ENCODE data around the gene WNT9A. TPM values are rescaled to one million over a fixed set of nuclear protein-coding genes. Genes with fewer than 3 reads are reported as not detected.

The WNT9A gene
- total and polyA plus RNA-seq, 7 donors = 7.6 to 49.7 (median 22.0) TPM

DNA sequence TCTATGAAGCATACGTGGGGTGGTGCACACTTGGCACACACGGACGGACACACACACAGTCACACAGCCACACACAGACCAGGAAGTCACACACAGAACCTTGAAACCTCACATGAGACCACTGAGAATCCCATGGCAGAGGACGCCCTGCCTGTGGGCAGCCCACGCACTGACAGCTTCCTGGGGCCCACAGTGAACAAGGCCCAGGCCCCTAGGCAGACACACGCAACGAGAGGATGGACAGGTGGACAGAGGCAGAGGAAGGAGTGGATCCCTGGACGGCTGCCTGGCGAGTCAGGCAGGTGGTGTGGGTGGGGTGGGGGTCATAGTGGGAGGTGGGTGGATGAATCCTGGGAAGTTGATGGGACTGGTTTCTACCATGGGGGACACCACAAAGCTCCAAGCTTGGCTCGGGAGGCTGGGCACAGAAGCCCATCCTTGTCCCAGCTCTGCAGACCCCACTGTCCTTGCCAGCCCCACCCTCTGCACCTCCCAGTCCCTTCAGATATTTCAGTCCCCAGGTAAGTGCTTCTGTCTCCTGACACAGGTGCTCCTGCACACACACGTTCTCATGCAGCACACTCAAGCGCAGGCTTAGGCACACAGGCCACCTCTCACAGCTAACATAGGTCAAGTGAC, 49.1 kb downstream of the WNT9A start:
- WGBS, 3 donors = 81 to 88% (median 84%) methylated on average over 12 of the region's 12 CpGs
- no peak overlapping the region for H3K27ac ChIP-seq
- intact Hi-C loops (cut with DNase I) = no loop called here
- H3K9me3 ChIP-seq = no peaks in the 10 kb centered on the region
- H3K4me3 ChIP-seq = no peak overlapping the region
- ATAC-seq (no peak), DNase-seq (peak in 1 of 2 donors; percentile 24)
- no peaks in the 10 kb centered on the region for H3K4me1 ChIP-seq
- no peaks in the 10 kb centered on the region for H3K36me3 ChIP-seq (ENCODE audit: insufficient read depth in 1 of 2, low read depth in 1 of 2)
- no peaks in the 10 kb centered on the region for H3K27me3 ChIP-seq (ENCODE audit: insufficient read depth in 3 of 3, low read length in 2 of 3)
- TF ChIP-seq, protein P1, sequence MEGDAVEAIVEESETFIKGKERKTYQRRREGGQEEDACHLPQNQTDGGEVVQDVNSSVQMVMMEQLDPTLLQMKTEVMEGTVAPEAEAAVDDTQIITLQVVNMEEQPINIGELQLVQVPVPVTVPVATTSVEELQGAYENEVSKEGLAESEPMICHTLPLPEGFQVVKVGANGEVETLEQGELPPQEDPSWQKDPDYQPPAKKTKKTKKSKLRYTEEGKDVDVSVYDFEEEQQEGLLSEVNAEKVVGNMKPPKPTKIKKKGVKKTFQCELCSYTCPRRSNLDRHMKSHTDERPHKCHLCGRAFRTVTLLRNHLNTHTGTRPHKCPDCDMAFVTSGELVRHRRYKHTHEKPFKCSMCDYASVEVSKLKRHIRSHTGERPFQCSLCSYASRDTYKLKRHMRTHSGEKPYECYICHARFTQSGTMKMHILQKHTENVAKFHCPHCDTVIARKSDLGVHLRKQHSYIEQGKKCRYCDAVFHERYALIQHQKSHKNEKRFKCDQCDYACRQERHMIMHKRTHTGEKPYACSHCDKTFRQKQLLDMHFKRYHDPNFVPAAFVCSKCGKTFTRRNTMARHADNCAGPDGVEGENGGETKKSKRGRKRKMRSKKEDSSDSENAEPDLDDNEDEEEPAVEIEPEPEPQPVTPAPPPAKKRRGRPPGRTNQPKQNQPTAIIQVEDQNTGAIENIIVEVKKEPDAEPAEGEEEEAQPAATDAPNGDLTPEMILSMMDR (IDR thresholded peaks at IDR 0.05) = no peak

DNA sequence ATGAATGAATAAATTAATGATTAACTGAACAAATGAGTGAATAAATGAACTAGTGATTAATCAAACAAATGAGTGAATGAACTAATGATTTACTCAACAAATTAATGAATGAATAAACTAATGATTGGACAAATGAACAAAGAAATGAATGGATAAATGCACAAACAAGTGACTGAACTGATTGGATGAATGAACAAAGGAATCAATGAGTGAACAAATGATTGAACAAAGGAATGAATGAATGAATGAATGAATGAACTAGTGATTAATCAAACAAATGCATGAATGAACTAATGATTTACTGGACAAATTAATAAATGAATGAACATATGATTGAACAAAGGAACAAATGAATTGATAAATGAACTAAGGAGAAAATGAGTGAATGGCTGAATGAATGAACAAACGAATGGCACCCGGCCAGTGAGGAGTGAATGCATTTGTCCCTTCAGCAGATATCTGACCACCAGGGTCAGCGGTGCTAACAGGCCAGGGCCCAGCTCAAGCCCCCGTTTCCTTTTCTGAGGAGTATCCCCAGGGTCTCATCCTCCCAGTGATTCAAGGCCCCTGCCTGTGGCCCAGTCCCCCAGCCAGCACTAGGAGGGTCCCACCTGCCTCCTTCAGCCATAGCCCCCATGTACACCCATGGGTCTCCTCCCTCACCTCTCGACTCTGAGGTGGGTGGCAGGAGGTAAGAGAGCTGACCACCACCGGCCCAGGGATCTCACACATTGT, 49.9 kb downstream of the WNT9A start:
- no peaks in the 10 kb centered on the region for H3K9me3 ChIP-seq
- DNase-seq (peak in 1 of 2 donors; percentile 44), ATAC-seq (no peak)
- intact Hi-C loops (cut with DNase I) = no loop called here
- H3K4me3 ChIP-seq = no peak overlapping the region
- TF ChIP-seq, protein P1 (IDR thresholded peaks at IDR 0.05) = no peak
- WGBS, 3 donors = 86 to 92% (median 90%) methylated on average over 6 of the region's 6 CpGs
- H3K36me3 ChIP-seq (ENCODE audit: insufficient read depth in 1 of 2, low read depth in 1 of 2) = no peaks in the 10 kb centered on the region
- no peaks in the 10 kb centered on the region for H3K4me1 ChIP-seq
- no peak overlapping the region for H3K27ac ChIP-seq
- no peaks in the 10 kb centered on the region for H3K27me3 ChIP-seq (ENCODE audit: insufficient read depth in 3 of 3, low read length in 2 of 3)

DNA sequence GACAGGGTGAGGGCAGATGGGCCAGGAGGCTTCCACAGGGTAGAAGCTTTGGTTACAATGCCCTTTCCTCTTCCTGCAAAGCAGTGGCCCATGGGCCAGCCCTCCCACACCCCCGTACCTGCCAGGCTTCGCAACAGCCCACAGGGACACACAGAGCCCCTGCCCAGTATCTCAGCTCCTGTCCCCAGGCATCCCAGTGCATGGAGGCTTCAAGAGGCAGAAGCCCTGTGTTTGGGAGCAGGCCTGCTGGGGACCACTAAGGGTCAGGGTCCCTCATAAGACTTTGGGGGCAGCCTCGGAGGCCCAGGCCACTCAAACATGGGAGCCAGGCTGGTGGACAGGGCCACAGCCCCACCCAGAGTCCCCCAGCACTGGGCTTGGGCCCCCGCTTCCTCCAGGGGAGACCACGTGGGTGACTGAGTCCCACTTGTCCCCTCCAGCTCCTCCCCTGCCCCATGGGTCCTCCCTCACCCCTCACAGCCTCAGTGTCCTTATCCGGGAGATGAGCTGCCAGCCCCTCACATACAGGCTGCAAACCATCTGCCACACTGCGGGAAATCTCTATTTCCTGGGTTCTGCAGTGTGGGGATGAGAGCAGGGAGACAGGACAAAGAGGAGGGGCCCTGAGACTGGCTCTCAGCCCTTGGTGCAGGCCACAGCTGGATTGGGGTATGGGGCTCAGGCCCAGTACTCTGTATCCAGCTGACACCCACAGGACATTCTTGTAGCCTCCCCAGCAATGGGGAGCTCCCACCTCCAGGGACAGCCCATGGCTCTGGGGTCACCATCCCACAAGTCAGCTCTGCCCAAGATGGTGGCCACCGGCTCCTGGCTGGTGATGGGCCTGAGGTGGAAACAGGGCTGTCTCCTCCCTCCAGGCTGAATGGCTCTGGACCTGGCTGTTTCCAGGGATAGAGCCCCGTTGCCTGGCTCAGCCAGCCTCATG, 50.7 kb downstream of the WNT9A start:
- Histone ChIP-seq H3K4me1 (no peaks in the 10 kb centered on the region), H3K4me3 (no peak overlapping the region), H3K36me3 (ENCODE audit: insufficient read depth in 1 of 2, low read depth in 1 of 2) (no peaks in the 10 kb centered on the region), H3K27me3 (ENCODE audit: insufficient read depth in 3 of 3, low read length in 2 of 3) (no peaks in the 10 kb centered on the region), H3K27ac (no peak overlapping the region), H3K9me3 (no peaks in the 10 kb centered on the region)
- 95 to 98% (median 95%) methylated on average over 7 to 9 of the region's 9 CpGs for WGBS, 3 donors
- ATAC-seq = no peak
- DNase-seq = peak; percentile 8 to 24
- TF ChIP-seq, protein P1 (IDR thresholded peaks at IDR 0.05) = no peak
- intact Hi-C loops (cut with DNase I) = no loop called here

DNA sequence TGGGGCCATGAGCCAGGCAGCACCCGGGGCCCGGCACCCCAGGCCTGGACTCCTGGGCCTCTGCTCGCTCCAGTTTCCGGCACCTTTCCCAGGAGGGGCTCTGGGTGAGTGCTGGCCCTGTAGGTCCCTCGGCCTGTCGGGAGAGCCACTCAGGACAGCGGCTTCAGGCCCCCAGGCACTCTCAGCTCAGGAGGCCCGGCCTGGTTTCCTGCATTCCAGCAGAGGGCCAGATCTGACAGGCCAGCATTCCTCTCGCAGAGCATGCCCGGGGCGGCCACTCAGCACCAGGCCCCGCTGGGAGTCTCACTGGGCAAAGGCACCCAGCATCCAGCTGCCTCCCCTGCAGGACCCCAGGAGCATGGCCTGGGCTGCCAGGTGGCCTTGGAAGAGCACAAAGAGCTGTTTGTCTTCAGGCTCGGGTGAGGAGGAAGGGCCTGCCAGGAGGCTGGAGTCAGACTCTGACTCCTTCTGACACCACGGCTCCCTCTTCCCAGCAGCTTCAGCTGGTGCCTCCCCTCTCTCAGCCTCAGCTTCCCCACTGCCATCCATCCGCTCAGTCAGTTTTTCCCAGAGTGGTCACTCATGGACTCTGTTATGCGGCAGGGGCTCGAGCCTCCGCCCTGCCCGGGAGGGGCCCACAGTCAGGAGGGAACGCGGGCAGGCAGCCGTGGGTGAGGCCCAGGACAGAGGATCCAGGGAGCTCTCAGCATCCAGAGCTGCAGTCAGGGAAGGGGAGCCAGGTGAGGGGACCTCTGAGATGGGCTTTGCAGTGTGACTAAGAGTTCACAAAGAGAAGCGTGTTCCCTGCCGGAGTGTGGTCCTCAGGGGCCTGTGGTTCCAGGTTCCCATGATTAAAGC, 51.7 kb downstream of the WNT9A start:
- WGBS, 3 donors = 69 to 73% (median 72%) methylated on average over 21 to 24 of the region's 24 CpGs
- DNase-seq (peak; percentile 11 to 39), ATAC-seq (no peak)
- H3K27me3 ChIP-seq (ENCODE audit: insufficient read depth in 3 of 3, low read length in 2 of 3) = no peaks in the 10 kb centered on the region
- H3K27ac ChIP-seq = no peak overlapping the region
- H3K4me3 ChIP-seq = no peak overlapping the region
- intact Hi-C loops (cut with DNase I) = no loop called here
- H3K36me3 ChIP-seq (ENCODE audit: insufficient read depth in 1 of 2, low read depth in 1 of 2) = no peaks in the 10 kb centered on the region
- H3K9me3 ChIP-seq = no peaks in the 10 kb centered on the region
- TF ChIP-seq, protein P1 (IDR thresholded peaks at IDR 0.05) = no peak
- no peaks in the 10 kb centered on the region for H3K4me1 ChIP-seq

All from psoas muscle (tissue), 8 donors.